HG03354 (cell line): ENCODE measurements around the gene PHPT1.
"Not testable (repeated sequence)": the region's sequence is repeated elsewhere in the genome, so short reads cannot be mapped to it uniquely, and the experiment has no call there.

Source experiments
- ATAC-seq: cut with Tn5 transposase; IDR thresholded peaks from one replicate; pipeline ENCODE4 v1.9.1; 2021; ENCODE audit warnings: mild to moderate bottlenecking; ENCODE audit not compliant: unreplicated experiment, poor library complexity, severe bottlenecking

Gene PHPT1

GRCh38 chr9:136849038-136849959 lies at the start of gene PHPT1:
Gene PHPT1, plus strand, starts transcription at chr9:136849409. Its CDS starts 22 bp downstream, at chr9:136849431.
- peak; percentile 88 for ATAC-seq

DNA sequence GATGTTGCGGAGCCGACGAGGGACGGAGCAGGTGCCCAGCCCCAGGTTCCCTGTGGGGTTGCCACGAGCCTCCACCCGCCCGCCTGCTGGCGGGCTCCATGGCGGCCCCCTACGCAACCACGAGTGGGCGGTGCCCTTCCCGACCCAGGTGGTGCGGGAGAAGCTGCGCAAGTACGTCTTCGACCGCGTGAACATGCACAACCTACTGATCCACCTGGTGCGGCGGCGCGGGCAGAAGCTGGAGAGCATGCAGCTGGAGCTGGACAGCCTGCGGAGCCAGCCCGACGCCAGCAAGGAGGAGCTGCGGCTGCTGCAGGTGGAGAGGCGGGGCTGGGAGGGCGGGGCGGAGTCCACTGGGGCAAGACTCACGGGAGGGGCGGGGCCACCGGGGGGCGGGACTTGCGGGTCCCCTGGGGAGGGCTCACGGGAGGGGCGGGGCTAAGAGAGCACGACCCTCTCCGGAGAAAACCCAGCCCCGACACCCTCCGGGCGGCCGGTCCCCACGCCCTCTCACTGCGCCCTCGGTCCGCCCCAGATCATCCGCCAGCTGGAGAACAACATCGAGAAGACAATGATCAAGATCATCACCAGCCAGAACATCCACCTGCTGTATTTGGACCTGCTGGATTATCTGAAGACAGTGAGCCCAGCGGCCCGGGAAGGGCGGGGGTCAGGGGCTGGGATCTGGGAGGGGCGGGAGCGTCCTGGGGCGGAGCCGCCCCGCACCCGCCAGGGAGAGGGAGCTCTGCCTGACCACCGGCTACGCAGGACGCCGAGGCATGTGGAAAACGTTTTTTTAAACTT lies 49.2 kb upstream of the PHPT1 start:
- peak; percentile 51 for ATAC-seq

DNA sequence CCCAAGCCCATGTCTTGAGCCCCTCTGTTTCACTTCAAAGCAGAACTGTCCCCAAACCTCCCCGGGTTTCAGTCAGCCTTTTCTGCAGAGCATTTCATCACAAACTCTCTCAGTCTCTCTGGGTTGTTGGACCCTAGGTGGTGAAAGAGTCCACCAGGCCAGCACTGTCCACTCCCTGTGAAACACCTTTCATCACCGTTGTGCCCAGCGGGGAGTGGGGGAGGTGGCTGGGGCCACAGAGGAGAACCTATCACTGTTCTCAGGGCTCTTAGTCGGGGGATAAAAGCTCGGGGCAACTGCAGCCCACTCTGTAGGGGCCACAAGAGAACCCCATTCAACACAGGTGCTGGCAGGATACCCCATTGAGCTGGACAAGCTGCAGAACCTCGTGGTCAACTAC lies 46.9 kb upstream of the PHPT1 start:
- no peak for ATAC-seq

GRCh38 chr9:136803009-136803550 lies 46.1 kb upstream of the PHPT1 start:
- not testable (repeated sequence) for ATAC-seq

- no peak for ATAC-seq
Observed at GRCh38 chr9:136803551-136804508, 45.4 kb upstream of the PHPT1 start.

GRCh38 chr9:136804509-136805206 lies 44.6 kb upstream of the PHPT1 start:
- ATAC-seq, result no peak

- no peak for ATAC-seq
Observed at GRCh38 chr9:136805207-136805740, 43.9 kb upstream of the PHPT1 start.

GRCh38 chr9:136806067-136806466 lies 43.1 kb upstream of the PHPT1 start:
- no peak for ATAC-seq

DNA sequence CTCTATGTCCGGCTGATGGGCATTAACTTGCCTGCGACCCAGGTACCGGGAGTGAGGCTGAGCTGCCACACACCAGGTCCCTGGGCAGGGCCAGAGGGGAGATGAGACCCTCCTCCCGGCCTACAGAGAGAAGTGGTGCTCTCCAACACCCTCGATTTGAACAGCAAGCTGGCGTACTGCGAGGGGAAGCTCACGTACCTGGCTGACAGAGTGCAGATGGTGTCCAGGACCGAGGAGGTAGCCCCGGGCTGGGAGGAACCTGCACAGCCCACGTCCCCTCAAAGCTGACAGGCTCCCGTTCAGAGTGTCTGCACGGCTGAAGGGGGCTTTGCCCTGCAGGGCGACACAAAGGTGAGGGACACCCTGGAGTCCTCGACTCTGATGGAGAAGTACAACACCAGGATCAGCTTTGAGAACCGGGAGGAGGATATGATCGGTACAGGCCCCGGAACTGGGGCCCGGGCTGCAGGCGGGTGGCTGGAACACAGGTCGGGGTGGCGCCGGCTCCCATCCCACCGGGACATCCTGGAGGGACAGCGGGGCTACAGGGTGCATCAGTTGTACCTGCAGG lies 42.5 kb upstream of the PHPT1 start:
- no peak for ATAC-seq

GRCh38 chr9:136807281-136808074 lies 41.7 kb upstream of the PHPT1 start, which contains the start of gene RABL6:
Gene RABL6, plus strand, starts transcription at chr9:136807948. Its CDS starts 249 bp downstream, at chr9:136808197.
- ATAC-seq, result peak; percentile 78

- peak; percentile 37 for ATAC-seq
Observed at GRCh38 chr9:136808075-136808805, 41.0 kb upstream of the PHPT1 start.

DNA sequence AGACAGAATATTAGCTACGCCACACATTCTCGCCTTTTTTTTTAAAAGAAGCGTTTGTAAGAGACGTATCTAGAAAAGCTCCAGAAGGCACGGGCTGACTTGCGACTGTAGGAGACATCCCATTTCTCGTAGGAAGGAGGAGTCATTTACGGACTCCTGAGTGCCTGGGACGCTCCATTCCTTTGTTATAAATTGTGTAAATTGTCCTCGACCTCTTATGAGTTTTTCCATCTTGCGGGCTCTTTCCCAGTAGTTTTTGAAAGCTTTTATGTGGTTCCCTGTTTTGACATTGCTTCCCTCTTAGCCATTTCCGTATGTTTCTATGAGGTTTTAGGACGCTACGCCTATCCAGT lies 40.4 kb upstream of the PHPT1 start:
- ATAC-seq, result no peak

GRCh38 chr9:136814725-136815421 lies 34.3 kb upstream of the PHPT1 start:
- no peak for ATAC-seq

- no peak for ATAC-seq
Observed at GRCh38 chr9:136815422-136815782, 33.8 kb upstream of the PHPT1 start.

DNA sequence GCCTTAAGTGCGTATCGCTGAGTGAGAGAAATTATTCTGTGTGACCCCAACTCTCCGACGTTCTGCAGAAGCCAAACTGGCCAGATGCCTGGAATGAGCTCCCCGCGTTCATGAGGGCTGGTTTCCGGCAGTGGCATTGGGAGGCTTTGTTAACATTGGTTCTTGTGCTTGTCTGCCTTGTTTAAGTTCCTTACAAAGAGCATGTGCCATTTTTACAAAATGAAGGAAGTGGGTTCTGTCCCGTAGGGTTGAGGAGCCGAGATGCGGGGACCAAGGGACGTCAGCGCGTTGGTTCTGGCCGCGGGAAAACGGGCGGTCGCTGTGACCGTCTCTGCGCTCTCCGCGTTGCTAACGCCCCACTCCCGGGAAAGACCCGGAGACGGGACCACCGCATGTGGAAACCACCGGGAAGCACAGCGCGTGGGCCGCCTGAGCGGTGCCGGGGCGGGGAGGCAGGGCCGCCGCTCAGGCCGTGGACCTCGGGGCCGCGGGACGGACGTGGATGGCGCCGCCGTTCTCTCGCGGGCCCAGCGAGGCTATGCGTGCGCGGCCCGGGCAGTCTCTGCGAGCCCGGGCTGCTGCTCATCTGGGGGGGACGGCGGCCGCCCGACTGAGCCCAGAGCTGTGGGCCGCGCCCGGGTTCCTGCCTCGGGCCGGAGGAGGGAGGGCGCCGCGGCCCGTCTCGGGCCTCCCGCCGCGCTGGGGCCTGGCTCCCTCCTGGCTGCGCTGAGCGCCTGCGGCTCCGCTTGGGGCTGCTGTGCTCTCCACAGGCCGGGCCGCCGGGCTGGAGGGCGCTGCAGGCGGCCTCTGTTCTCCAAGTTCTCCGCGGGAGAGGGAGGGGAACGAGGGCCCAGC lies 28.0 kb upstream of the PHPT1 start:
- ATAC-seq, result no peak
